H1 (cell line): ENCODE data around the gene PRMT5. TPM values are rescaled to one million over a fixed set of nuclear protein-coding genes. Genes with fewer than 3 reads are reported as not detected.

Experiments used
- CBX8 ChIP-seq: fragments of 300-800, 300-1000 bp; sonication (generic); IDR thresholded peaks from 2 replicates; pipeline ENCODE4 v1.7.1; 2016; ENCODE audit warnings: low read depth, low read length, borderline replicate concordance
- CTCF ChIP-seq, 3 experiments: IDR thresholded peaks; 1 replicate in 2 of 3; 2 replicates in 1 of 3; pipeline versions ENCODE4 v1.5.1 to v1.6.1; 2011; ENCODE audit warnings: low read length in 3 of 3, mild to moderate bottlenecking in 3 of 3, inconsistent platforms in 2 of 3, low read depth in 1 of 3, moderate library complexity in 1 of 3; ENCODE audit not compliant: insufficient read depth in 1 of 3; ENCODE audit errors: control extremely low read depth in 1 of 3
- NRF1 ChIP-seq: IDR thresholded peaks from 2 replicates; pipeline ENCODE4 v1.6.1; 2011; ENCODE audit warnings: mild to moderate bottlenecking, low read depth, low read length, improper control_type of control experiment
- RFX5 ChIP-seq: IDR thresholded peaks from 2 replicates; pipeline ENCODE4 v1.6.1; 2011; ENCODE audit warnings: low read depth, low read length, improper control_type of control experiment, borderline replicate concordance
- SIN3A ChIP-seq, 2 experiments: IDR thresholded peaks in 1 of 2; conservative IDR thresholded peaks in 1 of 2; 2 replicates each; pipeline ENCODE4 v1.6.1; 2011 to 2012; ENCODE audit warnings: low read length in 2 of 2, improper control_type of control experiment in 1 of 2, low read depth in 1 of 2, mild to moderate bottlenecking in 1 of 2
- TAF1 ChIP-seq: IDR thresholded peaks from 2 replicates; pipeline ENCODE4 v1.6.1; 2011; ENCODE audit warnings: mild to moderate bottlenecking, low read depth, low read length
- TEAD4 ChIP-seq: IDR thresholded peaks from 2 replicates; pipeline ENCODE4 v1.6.1; 2012; ENCODE audit warnings: low read depth, low read length, inconsistent platforms, mixed read lengths
- polyA plus RNA-seq, 7 experiments: library from polyadenylated mRNA; depleted of rRNA in 3 of 7; stranded (reverse) in 5 of 7; unstranded in 2 of 7; fragments of >200 nt in 5 of 7; fragments of 200-250 nt in 2 of 7; gene quantifications; 1 replicate in 5 of 7; 2 replicates in 1 of 7; 4 replicates in 1 of 7; pipeline versions ENCODE4 v1.2.1 to v1.2.3, GENCODE V29; 2011 to 2013; ENCODE audit warnings: missing spikeins in 2 of 7, mixed read lengths in 2 of 7
- total RNA-seq: library from RNA; stranded (reverse); fragmentation: NEBNext Ultra II Directional; extraction: Animal tissue kit (Norgen Biotek cat#: 25700); gene quantifications from 2 replicates; pipeline ENCODE4 v1.2.1, GENCODE V29; 2021
- TF ChIP-seq, protein P1 (sequence below): fragments of 300-600 bp; sonication (generic); IDR thresholded peaks from 2 replicates; pipeline ENCODE4 v1.7.1; 2012; ENCODE audit warnings: low read length, moderate library complexity, mild to moderate bottlenecking, inconsistent platforms; ENCODE audit not compliant: insufficient replicate concordance

PRMT5 gene
- total and polyA plus RNA-seq, 2 of the 8 experiments (the other 6 are each of a cell fraction or from before 2014, with no cell fraction given): 171 to 402 TPM

DNA sequence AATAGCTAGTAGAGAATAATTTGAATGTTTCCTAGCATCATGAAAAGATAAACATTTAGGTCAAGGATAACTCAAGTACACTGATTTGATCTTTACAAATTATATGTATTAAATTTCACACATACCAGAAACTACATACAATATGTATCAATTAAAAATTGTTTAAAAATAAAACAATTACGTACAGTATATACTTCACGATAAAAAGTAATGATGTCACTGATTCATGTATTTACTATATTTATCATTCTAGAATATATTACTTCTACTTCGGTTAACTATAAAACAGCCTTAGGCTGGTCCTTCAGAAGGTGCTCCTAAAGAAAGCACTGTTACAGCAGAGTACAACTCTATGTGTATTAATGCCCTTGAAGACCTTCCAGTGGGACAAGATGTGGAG, 21.7 kb downstream of the PRMT5 start (continued):
- TF ChIP-seq, protein P1, sequence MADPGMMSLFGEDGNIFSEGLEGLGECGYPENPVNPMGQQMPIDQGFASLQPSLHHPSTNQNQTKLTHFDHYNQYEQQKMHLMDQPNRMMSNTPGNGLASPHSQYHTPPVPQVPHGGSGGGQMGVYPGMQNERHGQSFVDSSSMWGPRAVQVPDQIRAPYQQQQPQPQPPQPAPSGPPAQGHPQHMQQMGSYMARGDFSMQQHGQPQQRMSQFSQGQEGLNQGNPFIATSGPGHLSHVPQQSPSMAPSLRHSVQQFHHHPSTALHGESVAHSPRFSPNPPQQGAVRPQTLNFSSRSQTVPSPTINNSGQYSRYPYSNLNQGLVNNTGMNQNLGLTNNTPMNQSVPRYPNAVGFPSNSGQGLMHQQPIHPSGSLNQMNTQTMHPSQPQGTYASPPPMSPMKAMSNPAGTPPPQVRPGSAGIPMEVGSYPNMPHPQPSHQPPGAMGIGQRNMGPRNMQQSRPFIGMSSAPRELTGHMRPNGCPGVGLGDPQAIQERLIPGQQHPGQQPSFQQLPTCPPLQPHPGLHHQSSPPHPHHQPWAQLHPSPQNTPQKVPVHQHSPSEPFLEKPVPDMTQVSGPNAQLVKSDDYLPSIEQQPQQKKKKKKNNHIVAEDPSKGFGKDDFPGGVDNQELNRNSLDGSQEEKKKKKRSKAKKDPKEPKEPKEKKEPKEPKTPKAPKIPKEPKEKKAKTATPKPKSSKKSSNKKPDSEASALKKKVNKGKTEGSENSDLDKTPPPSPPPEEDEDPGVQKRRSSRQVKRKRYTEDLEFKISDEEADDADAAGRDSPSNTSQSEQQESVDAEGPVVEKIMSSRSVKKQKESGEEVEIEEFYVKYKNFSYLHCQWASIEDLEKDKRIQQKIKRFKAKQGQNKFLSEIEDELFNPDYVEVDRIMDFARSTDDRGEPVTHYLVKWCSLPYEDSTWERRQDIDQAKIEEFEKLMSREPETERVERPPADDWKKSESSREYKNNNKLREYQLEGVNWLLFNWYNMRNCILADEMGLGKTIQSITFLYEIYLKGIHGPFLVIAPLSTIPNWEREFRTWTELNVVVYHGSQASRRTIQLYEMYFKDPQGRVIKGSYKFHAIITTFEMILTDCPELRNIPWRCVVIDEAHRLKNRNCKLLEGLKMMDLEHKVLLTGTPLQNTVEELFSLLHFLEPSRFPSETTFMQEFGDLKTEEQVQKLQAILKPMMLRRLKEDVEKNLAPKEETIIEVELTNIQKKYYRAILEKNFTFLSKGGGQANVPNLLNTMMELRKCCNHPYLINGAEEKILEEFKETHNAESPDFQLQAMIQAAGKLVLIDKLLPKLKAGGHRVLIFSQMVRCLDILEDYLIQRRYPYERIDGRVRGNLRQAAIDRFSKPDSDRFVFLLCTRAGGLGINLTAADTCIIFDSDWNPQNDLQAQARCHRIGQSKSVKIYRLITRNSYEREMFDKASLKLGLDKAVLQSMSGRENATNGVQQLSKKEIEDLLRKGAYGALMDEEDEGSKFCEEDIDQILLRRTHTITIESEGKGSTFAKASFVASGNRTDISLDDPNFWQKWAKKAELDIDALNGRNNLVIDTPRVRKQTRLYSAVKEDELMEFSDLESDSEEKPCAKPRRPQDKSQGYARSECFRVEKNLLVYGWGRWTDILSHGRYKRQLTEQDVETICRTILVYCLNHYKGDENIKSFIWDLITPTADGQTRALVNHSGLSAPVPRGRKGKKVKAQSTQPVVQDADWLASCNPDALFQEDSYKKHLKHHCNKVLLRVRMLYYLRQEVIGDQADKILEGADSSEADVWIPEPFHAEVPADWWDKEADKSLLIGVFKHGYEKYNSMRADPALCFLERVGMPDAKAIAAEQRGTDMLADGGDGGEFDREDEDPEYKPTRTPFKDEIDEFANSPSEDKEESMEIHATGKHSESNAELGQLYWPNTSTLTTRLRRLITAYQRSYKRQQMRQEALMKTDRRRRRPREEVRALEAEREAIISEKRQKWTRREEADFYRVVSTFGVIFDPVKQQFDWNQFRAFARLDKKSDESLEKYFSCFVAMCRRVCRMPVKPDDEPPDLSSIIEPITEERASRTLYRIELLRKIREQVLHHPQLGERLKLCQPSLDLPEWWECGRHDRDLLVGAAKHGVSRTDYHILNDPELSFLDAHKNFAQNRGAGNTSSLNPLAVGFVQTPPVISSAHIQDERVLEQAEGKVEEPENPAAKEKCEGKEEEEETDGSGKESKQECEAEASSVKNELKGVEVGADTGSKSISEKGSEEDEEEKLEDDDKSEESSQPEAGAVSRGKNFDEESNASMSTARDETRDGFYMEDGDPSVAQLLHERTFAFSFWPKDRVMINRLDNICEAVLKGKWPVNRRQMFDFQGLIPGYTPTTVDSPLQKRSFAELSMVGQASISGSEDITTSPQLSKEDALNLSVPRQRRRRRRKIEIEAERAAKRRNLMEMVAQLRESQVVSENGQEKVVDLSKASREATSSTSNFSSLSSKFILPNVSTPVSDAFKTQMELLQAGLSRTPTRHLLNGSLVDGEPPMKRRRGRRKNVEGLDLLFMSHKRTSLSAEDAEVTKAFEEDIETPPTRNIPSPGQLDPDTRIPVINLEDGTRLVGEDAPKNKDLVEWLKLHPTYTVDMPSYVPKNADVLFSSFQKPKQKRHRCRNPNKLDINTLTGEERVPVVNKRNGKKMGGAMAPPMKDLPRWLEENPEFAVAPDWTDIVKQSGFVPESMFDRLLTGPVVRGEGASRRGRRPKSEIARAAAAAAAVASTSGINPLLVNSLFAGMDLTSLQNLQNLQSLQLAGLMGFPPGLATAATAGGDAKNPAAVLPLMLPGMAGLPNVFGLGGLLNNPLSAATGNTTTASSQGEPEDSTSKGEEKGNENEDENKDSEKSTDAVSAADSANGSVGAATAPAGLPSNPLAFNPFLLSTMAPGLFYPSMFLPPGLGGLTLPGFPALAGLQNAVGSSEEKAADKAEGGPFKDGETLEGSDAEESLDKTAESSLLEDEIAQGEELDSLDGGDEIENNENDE: no peak
- TF ChIP-seq TAF1 (no peak), CTCF (IDR thresholded peaks at IDR 0.05; ENCODE audit: control extremely low read depth in 1 of 3, insufficient read depth in 1 of 3, low read depth in 1 of 3, low read length in 3 of 3) (no peak), TEAD4 (no peak), NRF1 (no peak), SIN3A (conservative IDR thresholded peaks at IDR 0.05 in 1 of 2, IDR thresholded peaks at IDR 0.05 in 1 of 2; ENCODE audit: low read depth in 1 of 2, low read length in 2 of 2) (no peak), RFX5 (no peak), CBX8 (no peak)
- TF ChIP-seq, all 59 proteins: peak for 0
